Sigmoid colon (tissue), 4 donors: ENCODE data around the gene DEF6.

ENCODE experiments used
- CTCF ChIP-seq, 4 experiments: fragments of 450-650 bp in 3 of 4; fragments of 200-600 bp in 1 of 4; IDR thresholded peaks; one replicate each; pipeline ENCODE4 v1.5.1; 2016 to 2019; ENCODE audit warnings: antibody characterized with exemption in 4 of 4, mild to moderate bottlenecking in 3 of 4, moderate library complexity in 2 of 4
- POLR2A ChIP-seq, 2 donors: fragments of 450-650 bp; IDR thresholded peaks; one replicate each; pipeline ENCODE4 v1.6.1; 2016; ENCODE audit warnings: antibody characterized with exemption in 2 of 2, mild to moderate bottlenecking in 2 of 2, moderate library complexity in 2 of 2
- POLR2AphosphoS5 ChIP-seq, 4 donors: sonication (generic); formaldehyde crosslinking; IDR thresholded peaks; one replicate each; pipeline ENCODE4 v1.6.1; 2017; ENCODE audit warnings: antibody characterized with exemption in 4 of 4

GRCh38 chr6:35368038-35368887 lies 70.6 kb downstream of the DEF6 start:
- TF ChIP-seq POLR2A (IDR thresholded peaks at IDR 0.05) (no peak), CTCF (IDR thresholded peaks at IDR 0.05) (no peak), POLR2AphosphoS5 (IDR thresholded peaks at IDR 0.05) (no peak)
